Breast epithelium (tissue), 4 donors: ENCODE results near the gene PPP1R15B. TPM values are rescaled to one million over a fixed set of nuclear protein-coding genes. Genes with fewer than 3 reads are reported as not detected.

Source experiments
- DNase-seq, 2 donors: peaks; one replicate each; pipeline ENCODE4 v3.0.0-alpha.2; 2019; ENCODE audit warnings: low spot score in 2 of 2
- H3K27ac ChIP-seq, 2 donors: fragments of 200-600 bp; sonication (generic) in 1 of 2; one replicate each; pipeline ENCODE4 v1.5.1; 2016 to 2019; ENCODE audit warnings: mild to moderate bottlenecking in 1 of 2
- H3K27me3 ChIP-seq, 2 donors: fragments of 200-600 bp; sonication (generic) in 1 of 2; one replicate each; pipeline versions ENCODE4 v1.5.1 to v1.6.0; 2017 to 2019; ENCODE audit warnings: control low read depth in 1 of 2, mild to moderate bottlenecking in 1 of 2
- H3K36me3 ChIP-seq: fragments of 200-600 bp; one replicate; pipeline ENCODE4 v1.5.1; 2019
- H3K4me1 ChIP-seq, 2 donors: fragments of 200-600 bp; sonication (generic); one replicate each; pipeline ENCODE4 v1.5.1; 2016 to 2019; ENCODE audit warnings: control low read depth in 1 of 2
- H3K4me3 ChIP-seq, 3 donors: fragments of 200-600 bp; sonication (generic); 1 replicate in 2 of 3; 2 replicates in 1 of 3; pipeline ENCODE4 v1.5.1; 2016 to 2019; ENCODE audit warnings: mild to moderate bottlenecking in 3 of 3, moderate library complexity in 2 of 3
- H3K9me3 ChIP-seq, 2 donors: fragments of 200-600 bp; sonication (generic) in 1 of 2; one replicate each; pipeline ENCODE4 v1.5.1; 2016 to 2019; ENCODE audit warnings: control low read depth in 1 of 2
- POLR2A ChIP-seq: fragments of 450-650 bp; IDR thresholded peaks from one replicate; pipeline ENCODE4 v1.6.1; 2016; ENCODE audit warnings: antibody characterized with exemption, mild to moderate bottlenecking, moderate library complexity
- POLR2AphosphoS5 ChIP-seq, 3 donors: sonication (generic); formaldehyde crosslinking; IDR thresholded peaks; one replicate each; pipeline ENCODE4 v1.6.1; 2017; ENCODE audit warnings: antibody characterized with exemption in 3 of 3
- intact Hi-C: fragments of 100-400 bp; cut with DNase I; formaldehyde crosslinking; loops from one replicate; pipeline ENCODE4 v1.15.1; 2023; ENCODE audit warnings: low total_unique reads
- total RNA-seq, 3 donors: library from RNA; depleted of rRNA; stranded (reverse); fragments of >200 nt; gene quantifications; one replicate each; pipeline ENCODE4 v1.1.0, GENCODE V29; 2016
- TF ChIP-seq, protein P1 (sequence below), 3 donors: fragments of 450-650 bp; IDR thresholded peaks; one replicate each; pipeline ENCODE4 v1.5.1; 2016 to 2017; ENCODE audit warnings: antibody characterized with exemption in 3 of 3, mild to moderate bottlenecking in 3 of 3, moderate library complexity in 3 of 3

The PPP1R15B gene
- total RNA-seq, 3 donors from 2014 or later: 47.5 to 91.6 (median 53.3) TPM

DNA sequence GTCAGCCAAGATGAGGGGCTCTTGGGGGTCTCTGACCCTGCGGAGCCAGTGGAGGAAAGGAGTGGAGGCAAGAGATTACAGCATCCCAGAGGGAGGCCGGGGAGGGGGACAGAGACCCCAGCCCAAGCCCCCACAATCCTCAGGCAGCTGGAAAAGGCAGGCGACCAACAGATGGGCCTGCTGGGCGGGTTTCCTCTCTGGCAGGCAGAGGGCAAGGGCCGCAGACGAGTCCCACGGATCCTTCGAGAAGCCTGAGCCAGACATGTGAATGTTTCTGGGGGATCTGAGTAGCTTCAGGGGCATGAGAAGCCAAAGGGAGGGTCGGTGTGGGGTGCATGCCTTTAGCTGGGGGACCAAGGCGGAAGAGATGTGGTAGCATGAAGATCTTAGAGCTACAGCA is 49.8 kb downstream of the PPP1R15B start:
- H3K9me3 ChIP-seq: no peaks in the 10 kb centered on the region
- TF ChIP-seq, protein P1, sequence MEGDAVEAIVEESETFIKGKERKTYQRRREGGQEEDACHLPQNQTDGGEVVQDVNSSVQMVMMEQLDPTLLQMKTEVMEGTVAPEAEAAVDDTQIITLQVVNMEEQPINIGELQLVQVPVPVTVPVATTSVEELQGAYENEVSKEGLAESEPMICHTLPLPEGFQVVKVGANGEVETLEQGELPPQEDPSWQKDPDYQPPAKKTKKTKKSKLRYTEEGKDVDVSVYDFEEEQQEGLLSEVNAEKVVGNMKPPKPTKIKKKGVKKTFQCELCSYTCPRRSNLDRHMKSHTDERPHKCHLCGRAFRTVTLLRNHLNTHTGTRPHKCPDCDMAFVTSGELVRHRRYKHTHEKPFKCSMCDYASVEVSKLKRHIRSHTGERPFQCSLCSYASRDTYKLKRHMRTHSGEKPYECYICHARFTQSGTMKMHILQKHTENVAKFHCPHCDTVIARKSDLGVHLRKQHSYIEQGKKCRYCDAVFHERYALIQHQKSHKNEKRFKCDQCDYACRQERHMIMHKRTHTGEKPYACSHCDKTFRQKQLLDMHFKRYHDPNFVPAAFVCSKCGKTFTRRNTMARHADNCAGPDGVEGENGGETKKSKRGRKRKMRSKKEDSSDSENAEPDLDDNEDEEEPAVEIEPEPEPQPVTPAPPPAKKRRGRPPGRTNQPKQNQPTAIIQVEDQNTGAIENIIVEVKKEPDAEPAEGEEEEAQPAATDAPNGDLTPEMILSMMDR (IDR thresholded peaks at IDR 0.05): no peak
- TF ChIP-seq POLR2A (no peak), POLR2AphosphoS5 (IDR thresholded peaks at IDR 0.05) (no peak)
- H3K4me1 ChIP-seq: peaks cover 0 to 6% of the 10 kb centered on the region in 2 donors
- no peak overlapping the region for H3K27ac ChIP-seq
- no peak for DNase-seq
- H3K36me3 ChIP-seq: no peaks in the 10 kb centered on the region
- intact Hi-C loops: loop anchor here (10.0 kb wide), 2 partner anchors 197 to 497 kb away; partner anchors contain the start of genes REN and SNRPE
- H3K27me3 ChIP-seq: no peaks in the 10 kb centered on the region
- H3K4me3 ChIP-seq: no peak overlapping the region

DNA sequence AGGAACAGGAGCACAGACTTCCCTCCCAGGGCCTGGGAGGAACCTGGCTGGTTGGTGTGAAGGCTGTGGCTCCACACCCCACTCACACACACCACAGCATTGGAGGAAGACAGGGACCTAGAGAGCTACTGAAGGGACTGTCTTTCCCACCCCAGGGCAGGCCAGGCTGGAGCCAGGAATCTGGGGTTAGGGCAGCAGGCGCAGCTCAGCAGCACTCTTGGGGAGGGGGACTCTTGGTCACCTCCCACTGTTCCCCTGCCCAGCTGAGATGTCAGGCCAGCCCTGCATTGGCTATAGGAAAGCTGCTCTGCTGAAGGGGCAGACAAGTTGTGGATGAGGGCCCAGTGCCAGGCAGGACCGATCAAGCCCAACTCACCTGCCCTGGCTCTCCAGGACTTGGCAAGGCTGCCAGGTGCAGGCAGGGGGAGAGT is 50.3 kb downstream of the PPP1R15B start:
- Histone ChIP-seq H3K27ac (no peak overlapping the region), H3K36me3 (no peaks in the 10 kb centered on the region), H3K4me3 (no peak overlapping the region), H3K4me1 (peaks cover 0 to 6% of the 10 kb centered on the region in 2 donors), H3K9me3 (no peaks in the 10 kb centered on the region), H3K27me3 (no peaks in the 10 kb centered on the region)
- TF ChIP-seq, protein P1 (IDR thresholded peaks at IDR 0.05): no peak
- no peak for TF ChIP-seq POLR2A
- no peak for TF ChIP-seq POLR2AphosphoS5 (IDR thresholded peaks at IDR 0.05)
- intact Hi-C loops: loop anchor here (10.0 kb wide), 2 partner anchors 197 to 497 kb away; partner anchors contain the start of genes REN and SNRPE
- DNase-seq: no peak

DNA sequence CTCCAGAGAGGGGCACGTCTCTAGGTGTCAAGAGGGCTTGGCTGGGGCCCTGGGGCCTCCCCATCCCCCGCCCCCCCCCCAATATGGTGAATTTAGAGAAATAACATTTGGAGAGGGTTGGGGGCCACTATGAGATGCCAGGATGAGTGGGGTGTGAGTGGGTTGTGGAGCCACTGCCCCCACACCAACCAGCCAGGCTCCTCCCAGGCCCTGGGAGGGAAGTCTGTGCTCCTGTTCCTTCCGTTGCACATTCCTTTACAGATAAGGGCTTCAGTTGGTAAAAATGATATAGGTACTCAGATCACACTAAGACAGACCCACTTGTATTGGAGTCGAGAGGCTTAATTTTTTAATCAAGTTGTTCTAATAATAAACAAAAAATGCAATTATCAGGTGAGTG is 51.3 kb downstream of the PPP1R15B start:
- intact Hi-C loops: loop anchor here (10.0 kb wide), 2 partner anchors 196 to 496 kb away; partner anchors contain the start of genes REN and SNRPE
- Histone ChIP-seq H3K27me3 (no peaks in the 10 kb centered on the region), H3K4me3 (no peak overlapping the region), H3K27ac (no peak overlapping the region), H3K36me3 (no peaks in the 10 kb centered on the region), H3K9me3 (no peaks in the 10 kb centered on the region), H3K4me1 (peaks cover 0 to 6% of the 10 kb centered on the region in 2 donors)
- TF ChIP-seq POLR2A: no peak
- no peak for TF ChIP-seq POLR2AphosphoS5 (IDR thresholded peaks at IDR 0.05)
- TF ChIP-seq, protein P1 (IDR thresholded peaks at IDR 0.05): no peak
- no peak for DNase-seq

DNA sequence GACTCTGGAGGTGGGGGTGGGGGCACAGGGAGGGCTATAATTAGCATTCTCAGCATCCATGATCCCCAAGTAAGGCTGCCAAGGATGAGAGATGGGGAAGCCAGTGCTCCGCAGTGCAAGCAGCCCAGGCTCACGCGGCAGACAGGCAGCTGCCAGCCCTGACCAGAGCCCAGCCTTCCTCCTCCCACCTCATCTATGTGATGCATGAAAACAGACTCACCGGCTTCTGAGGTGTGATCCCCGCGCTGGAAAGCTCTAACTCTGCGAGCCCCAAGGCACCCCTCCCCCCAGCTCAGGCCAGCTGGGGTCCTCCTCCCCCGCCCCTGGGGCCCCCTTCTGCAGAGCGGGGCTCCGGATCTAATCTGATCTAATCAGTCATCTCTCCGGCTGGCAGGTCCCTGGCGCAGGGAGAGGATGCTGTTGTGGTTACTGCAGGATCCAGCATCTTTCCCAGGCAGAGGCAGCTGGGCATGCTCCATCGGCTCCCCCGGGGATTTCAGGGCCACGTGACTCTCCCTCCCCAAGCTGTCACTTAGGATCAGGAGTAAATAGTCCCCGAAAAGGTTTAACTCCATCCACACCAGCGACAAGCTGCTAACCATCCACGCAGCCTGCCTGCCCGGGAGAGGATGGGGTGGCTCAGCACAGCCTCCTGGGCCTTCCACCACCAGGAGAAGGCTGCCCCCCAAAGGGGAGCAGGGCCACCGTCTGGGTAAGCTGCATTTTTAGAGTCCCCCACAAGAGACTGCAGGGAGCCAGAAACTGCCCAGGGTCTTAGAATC is 52.0 kb downstream of the PPP1R15B start, which contains the start of gene PLEKHA6:
Gene PLEKHA6 (minus strand): TSS at position 456 of the 782 bp plus-strand sequence. CDS start 86,202 bp downstream, outside the sequence.
- peaks cover 0 to 6% of the 10 kb centered on the region in 2 donors for H3K4me1 ChIP-seq
- H3K4me3 ChIP-seq: no peak within 1 kb of the TSS
- H3K9me3 ChIP-seq: no peaks in the 10 kb centered on the region
- H3K27me3 ChIP-seq: no peaks in the 10 kb centered on the region
- intact Hi-C loops: loop anchor here (10.0 kb wide), 2 partner anchors 195 to 495 kb away; partner anchors contain the start of genes REN and SNRPE
- no peak for DNase-seq
- no peak within 1 kb of the TSS for H3K27ac ChIP-seq
- TF ChIP-seq, protein P1 (IDR thresholded peaks at IDR 0.05): no peak
- TF ChIP-seq POLR2AphosphoS5 (IDR thresholded peaks at IDR 0.05) (no peak), POLR2A (no peak)
- H3K36me3 ChIP-seq: no peaks in the 10 kb centered on the region

DNA sequence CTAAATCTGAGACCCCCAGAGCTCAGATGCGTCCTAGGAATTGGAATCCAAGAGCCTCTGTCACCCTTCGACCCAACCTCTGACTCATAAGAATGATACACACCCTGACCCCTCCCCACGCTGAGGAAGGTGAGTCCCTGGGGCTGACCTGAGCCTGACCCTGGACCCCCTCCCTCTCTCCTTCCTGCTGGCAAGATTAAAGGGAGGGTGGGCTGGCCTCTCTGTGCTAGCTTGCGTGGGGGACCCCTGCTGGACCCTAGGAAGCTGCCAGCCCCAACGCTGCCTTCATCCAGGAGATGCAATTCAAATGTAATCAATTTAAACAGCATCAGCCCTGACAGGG is 52.5 kb downstream of the PPP1R15B start:
- no peak overlapping the region for H3K4me3 ChIP-seq
- H3K4me1 ChIP-seq: peaks cover 0 to 6% of the 10 kb centered on the region in 2 donors
- TF ChIP-seq, protein P1 (IDR thresholded peaks at IDR 0.05): no peak
- TF ChIP-seq POLR2AphosphoS5 (IDR thresholded peaks at IDR 0.05): no peak
- intact Hi-C loops: no loop called here
- no peaks in the 10 kb centered on the region for H3K27me3 ChIP-seq
- DNase-seq: no peak
- no peaks in the 10 kb centered on the region for H3K36me3 ChIP-seq
- H3K27ac ChIP-seq: no peak overlapping the region
- H3K9me3 ChIP-seq: no peaks in the 10 kb centered on the region
